CD4-positive, alpha-beta T cell (primary cell): ENCODE results near the gene TACR1. TPM values are rescaled to one million over a fixed set of nuclear protein-coding genes. Genes with fewer than 3 reads are reported as not detected.

Source experiments
- ATAC-seq: fragments of 200-7000 bp; cut with Tn5 transposase; one replicate; pipeline ENCODE4 v1.10.0; 2022; ENCODE audit warnings: mild to moderate bottlenecking; ENCODE audit not compliant: poor library complexity
- CTCF ChIA-PET: fragments of 350-600 bp; sonication (Branson Sonifier 250); formaldehyde crosslinking; loops from one replicate; lab custom pipeline; 2021; ENCODE audit warnings: antibody characterized with exemption, inconsistent platforms; lab: Charles Lee
- POLR2A ChIA-PET: fragments of 350-600 bp; sonication (Branson Sonifier 250); formaldehyde crosslinking; loops from one replicate; lab custom pipeline; 2021; ENCODE audit warnings: antibody characterized with exemption, inconsistent platforms; lab: Charles Lee
- DNase-seq, 14 experiments: peaks; one replicate each; pipeline ENCODE4 v3.0.0-alpha.2; 2013 to 2020; ENCODE audit warnings: mixed read lengths in 2 of 14
- H3K27ac ChIP-seq, 2 donors: one replicate each; pipeline versions ENCODE4 v1.5.1 to v1.7.0; 2013; ENCODE audit warnings: low read length in 2 of 2, low read depth in 1 of 2, mild to moderate bottlenecking in 1 of 2
- H3K27me3 ChIP-seq, 2 experiments: 1 replicate in 1 of 2; 2 replicates in 1 of 2; pipeline versions ENCODE4 v1.6.1 to v1.7.0; 2013; ENCODE audit warnings: low read length in 2 of 2, control low read depth in 1 of 2, mild to moderate bottlenecking in 1 of 2, moderate library complexity in 1 of 2; ENCODE audit not compliant: insufficient read depth in 2 of 2, control insufficient read depth in 1 of 2
- H3K36me3 ChIP-seq: one replicate; pipeline ENCODE4 v1.6.1; 2013; ENCODE audit warnings: low read length, control low read depth; ENCODE audit not compliant: insufficient read depth
- H3K4me1 ChIP-seq: one replicate; pipeline ENCODE4 v1.6.1; 2013; ENCODE audit warnings: low read length, control low read depth; ENCODE audit not compliant: insufficient read depth
- H3K4me3 ChIP-seq: one replicate; pipeline ENCODE4 v1.5.1; 2013; ENCODE audit warnings: mild to moderate bottlenecking, low read length, moderate library complexity
- H3K9me3 ChIP-seq, 2 experiments: 1 replicate in 1 of 2; 2 replicates in 1 of 2; pipeline versions ENCODE4 v1.6.1 to v1.7.0; 2013; ENCODE audit warnings: low read length in 2 of 2, mild to moderate bottlenecking in 2 of 2, control low read depth in 1 of 2, moderate library complexity in 1 of 2; ENCODE audit not compliant: control insufficient read depth in 1 of 2, insufficient read depth in 1 of 2
- H3K27ac Mint-ChIP-seq: one replicate; pipeline ENCODE4 v1.8.0; 2020; ENCODE audit warnings: mixed read lengths
- H3K27me3 Mint-ChIP-seq: one replicate; pipeline ENCODE4 v1.8.0; 2021; ENCODE audit warnings: mixed read lengths
- H3K36me3 Mint-ChIP-seq: one replicate; pipeline ENCODE4 v1.8.0; 2021; ENCODE audit warnings: low read depth, mixed read lengths
- H3K4me1 Mint-ChIP-seq: one replicate; pipeline ENCODE4 v1.8.0; 2021; ENCODE audit warnings: low read depth, mixed read lengths
- H3K4me3 Mint-ChIP-seq: one replicate; pipeline ENCODE4 v1.8.0; 2020; ENCODE audit warnings: mild to moderate bottlenecking, mixed read lengths
- H3K9me3 Mint-ChIP-seq: one replicate; pipeline ENCODE4 v1.8.0; 2020; ENCODE audit warnings: mixed read lengths
- intact Hi-C, 2 experiments: fragments of 100-400 bp; cut with DNase I in 1 of 2; cut with micrococcal nuclease in 1 of 2; formaldehyde crosslinking; loops; one replicate each; pipeline versions ENCODE4 v1.15.1 to v1.9.0; 2023 to 2025; cut with DNase I, micrococcal nuclease
- total RNA-seq, 174 experiments: library from RNA in 2 of 174; stranded (reverse) in 2 of 174; gene quantifications; one replicate each; pipeline ENCODE4 v1.2.3 and lab custom pipeline; 2021 to 2026
- TF ChIP-seq, protein P1 (sequence below): fragments of 200-600 bp; IDR thresholded peaks from one replicate; pipeline ENCODE4 v1.8.0; 2022; ENCODE audit warnings: antibody characterized with exemption, mild to moderate bottlenecking

Gene TACR1
- total RNA-seq, 2 experiments from 2014 or later = 0.14 TPM; not detected in 1

DNA sequence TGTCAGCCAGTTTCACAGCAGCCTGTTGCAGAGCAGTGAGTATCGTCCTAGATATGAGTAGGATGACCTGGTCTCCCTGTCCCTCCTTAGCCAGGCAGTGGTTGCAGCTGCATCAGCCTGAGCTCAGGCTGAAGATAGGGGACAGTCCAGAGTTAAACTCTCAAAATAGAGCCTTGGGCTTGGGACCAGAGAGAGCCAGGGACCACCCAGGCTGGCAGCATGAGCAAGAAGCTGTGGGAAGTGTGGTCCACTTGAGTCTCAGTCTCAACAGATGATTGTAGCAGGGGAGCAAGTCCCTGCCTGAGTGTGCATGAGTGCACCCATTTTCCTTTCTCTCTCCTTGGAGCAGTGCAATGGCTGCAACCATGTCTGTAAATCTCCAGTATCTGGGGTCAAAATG, 38.0 kb upstream of the TACR1 start:
- H3K9me3 ChIP-seq = peaks cover 0 to 26% of the 10 kb centered on the region in 2 experiments
- H3K4me1 Mint-ChIP-seq = no peaks in the 10 kb centered on the region
- ATAC-seq (no peak), DNase-seq (no peak)
- intact Hi-C loops = no loop called here
- H3K4me3 ChIP-seq = no peak overlapping the region
- H3K27ac Mint-ChIP-seq = no peak overlapping the region
- no peaks in the 10 kb centered on the region for H3K9me3 Mint-ChIP-seq
- H3K36me3 ChIP-seq = no peaks in the 10 kb centered on the region
- TF ChIP-seq, protein P1, sequence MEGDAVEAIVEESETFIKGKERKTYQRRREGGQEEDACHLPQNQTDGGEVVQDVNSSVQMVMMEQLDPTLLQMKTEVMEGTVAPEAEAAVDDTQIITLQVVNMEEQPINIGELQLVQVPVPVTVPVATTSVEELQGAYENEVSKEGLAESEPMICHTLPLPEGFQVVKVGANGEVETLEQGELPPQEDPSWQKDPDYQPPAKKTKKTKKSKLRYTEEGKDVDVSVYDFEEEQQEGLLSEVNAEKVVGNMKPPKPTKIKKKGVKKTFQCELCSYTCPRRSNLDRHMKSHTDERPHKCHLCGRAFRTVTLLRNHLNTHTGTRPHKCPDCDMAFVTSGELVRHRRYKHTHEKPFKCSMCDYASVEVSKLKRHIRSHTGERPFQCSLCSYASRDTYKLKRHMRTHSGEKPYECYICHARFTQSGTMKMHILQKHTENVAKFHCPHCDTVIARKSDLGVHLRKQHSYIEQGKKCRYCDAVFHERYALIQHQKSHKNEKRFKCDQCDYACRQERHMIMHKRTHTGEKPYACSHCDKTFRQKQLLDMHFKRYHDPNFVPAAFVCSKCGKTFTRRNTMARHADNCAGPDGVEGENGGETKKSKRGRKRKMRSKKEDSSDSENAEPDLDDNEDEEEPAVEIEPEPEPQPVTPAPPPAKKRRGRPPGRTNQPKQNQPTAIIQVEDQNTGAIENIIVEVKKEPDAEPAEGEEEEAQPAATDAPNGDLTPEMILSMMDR = no peak
- H3K4me3 Mint-ChIP-seq = no peak overlapping the region
- no peak overlapping the region for H3K27ac ChIP-seq
- H3K36me3 Mint-ChIP-seq = no peaks in the 10 kb centered on the region
- H3K27me3 ChIP-seq = no peaks in the 10 kb centered on the region
- ChIA-PET POLR2A (no interaction called here), CTCF (no interaction called here)
- H3K27me3 Mint-ChIP-seq = no peaks in the 10 kb centered on the region
- H3K4me1 ChIP-seq = no peaks in the 10 kb centered on the region

DNA sequence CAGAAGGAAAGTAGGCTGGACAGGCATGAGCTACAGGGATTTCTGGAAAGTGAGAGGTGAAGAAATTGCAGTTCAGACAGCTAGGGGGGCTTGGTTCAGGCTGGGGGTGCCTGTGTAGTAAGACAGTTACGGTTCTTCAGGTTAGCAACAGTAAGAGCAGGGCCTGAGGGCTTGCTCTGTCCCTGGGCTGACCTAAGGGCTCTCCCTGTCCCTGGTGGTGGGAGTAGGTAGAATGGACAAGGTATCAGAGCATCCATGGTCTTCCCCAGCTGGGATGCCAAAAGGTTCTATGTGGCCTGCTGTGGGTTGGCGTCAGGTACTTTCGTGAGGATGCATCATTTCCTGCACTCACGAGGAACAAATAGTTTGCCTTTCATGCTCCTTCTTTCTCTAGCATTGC, 34.6 kb upstream of the TACR1 start:
- H3K36me3 ChIP-seq = no peaks in the 10 kb centered on the region
- Mint-ChIP-seq H3K4me1 (no peaks in the 10 kb centered on the region), H3K27ac (no peak overlapping the region), H3K27me3 (no peaks in the 10 kb centered on the region), H3K4me3 (no peak overlapping the region), H3K9me3 (no peaks in the 10 kb centered on the region), H3K36me3 (no peaks in the 10 kb centered on the region)
- H3K27ac ChIP-seq = no peak overlapping the region
- H3K4me3 ChIP-seq = no peak overlapping the region
- ChIA-PET POLR2A (no interaction called here), CTCF (interaction anchor here (1.0 kb wide), 1 partner anchor 11 kb away, joined by 3 read pairs; no protein-coding TSS in a partner anchor)
- no peaks in the 10 kb centered on the region for H3K4me1 ChIP-seq
- H3K9me3 ChIP-seq = peaks cover 0 to 10% of the 10 kb centered on the region in 2 experiments
- H3K27me3 ChIP-seq = no peaks in the 10 kb centered on the region
- DNase-seq (no peak), ATAC-seq (no peak)
- intact Hi-C loops = no loop called here
- TF ChIP-seq, protein P1 = no peak

DNA sequence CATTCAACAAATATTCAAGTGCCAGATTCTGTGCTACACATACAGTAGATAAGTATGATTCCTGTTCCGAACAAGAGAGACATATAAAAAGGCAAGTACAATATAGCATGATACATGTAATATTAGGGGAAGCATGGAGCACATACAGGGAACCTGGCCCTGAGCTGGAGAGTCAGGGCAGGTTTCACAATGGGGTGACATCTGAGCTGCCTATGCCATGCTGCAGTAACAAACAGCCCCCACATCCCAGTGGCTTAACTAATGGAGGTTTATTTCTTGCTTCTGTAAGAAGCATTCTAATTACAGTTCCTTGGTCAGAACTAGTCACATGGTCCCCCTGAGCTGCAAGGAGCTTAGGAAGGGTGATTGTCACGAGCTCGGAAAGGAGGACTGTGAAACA, 27.3 kb upstream of the TACR1 start:
- Mint-ChIP-seq H3K27me3 (peaks cover 4% of the 10 kb centered on the region), H3K4me3 (no peak overlapping the region), H3K9me3 (no peaks in the 10 kb centered on the region), H3K36me3 (no peaks in the 10 kb centered on the region), H3K27ac (no peak overlapping the region), H3K4me1 (no peaks in the 10 kb centered on the region)
- intact Hi-C loops = no loop called here
- CTCF ChIA-PET = no interaction called here
- no peaks in the 10 kb centered on the region for H3K36me3 ChIP-seq
- TF ChIP-seq, protein P1 = no peak
- DNase-seq (no peak), ATAC-seq (no peak)
- H3K4me3 ChIP-seq = no peak overlapping the region
- no peaks in the 10 kb centered on the region for H3K4me1 ChIP-seq
- H3K27ac ChIP-seq = no peak overlapping the region
- no peaks in the 10 kb centered on the region for H3K27me3 ChIP-seq
- no peaks in the 10 kb centered on the region for H3K9me3 ChIP-seq
- POLR2A ChIA-PET = no interaction called here
